Measurements from ENCODE around the gene BLOC1S5.
"Not testable (repeated sequence)": the region's sequence is repeated elsewhere in the genome, so short reads cannot be mapped to it uniquely, and the experiment has no call there.

BLOC1S5 gene

GRCh38 chr6:8061736-8062135, 2.5 kb downstream of the BLOC1S5 start:
- H3K4me3 ChIP-seq (replicated peaks; ENCODE audit: low read depth, low read length) = no peak overlapping the region
- no peak for DNase-seq (ENCODE audit: extremely low read depth, low read depth)
- no peak for TF ChIP-seq CTCF (IDR thresholded peaks at IDR 0.05; ENCODE audit: low read depth, low read length, missing control alignments)

- TF ChIP-seq CTCF (IDR thresholded peaks at IDR 0.05; ENCODE audit: low read depth, low read length, missing control alignments) = no peak
- H3K4me3 ChIP-seq (replicated peaks; ENCODE audit: low read depth, low read length) = no peak overlapping the region
- no peak for DNase-seq (ENCODE audit: extremely low read depth, low read depth)
These were observed 3.8 kb downstream of the BLOC1S5 start for GRCh38 chr6:8060346-8060745.

GRCh38 chr6:8059129-8059528, 5.1 kb downstream of the BLOC1S5 start:
- no peak overlapping the region for H3K4me3 ChIP-seq (replicated peaks; ENCODE audit: low read depth, low read length)
- TF ChIP-seq CTCF (IDR thresholded peaks at IDR 0.05; ENCODE audit: low read depth, low read length, missing control alignments) = no peak
- no peak for DNase-seq (ENCODE audit: extremely low read depth, low read depth)

GRCh38 chr6:8057793-8058192, 6.4 kb downstream of the BLOC1S5 start:
- no peak for TF ChIP-seq CTCF (IDR thresholded peaks at IDR 0.05; ENCODE audit: low read depth, low read length, missing control alignments)
- DNase-seq (ENCODE audit: extremely low read depth, low read depth) = no peak
- H3K4me3 ChIP-seq (replicated peaks; ENCODE audit: low read depth, low read length) = no peak overlapping the region

GRCh38 chr6:8057263-8057662, 6.9 kb downstream of the BLOC1S5 start:
- no peak for DNase-seq (ENCODE audit: extremely low read depth, low read depth)
- TF ChIP-seq CTCF (IDR thresholded peaks at IDR 0.05; ENCODE audit: low read depth, low read length, missing control alignments) = no peak
- H3K4me3 ChIP-seq (replicated peaks; ENCODE audit: low read depth, low read length) = no peak overlapping the region

- no peak overlapping the region for H3K4me3 ChIP-seq (replicated peaks; ENCODE audit: low read depth, low read length)
- TF ChIP-seq CTCF (IDR thresholded peaks at IDR 0.05; ENCODE audit: low read depth, low read length, missing control alignments) = no peak
- no peak for DNase-seq (ENCODE audit: extremely low read depth, low read depth)
These were observed 9.9 kb downstream of the BLOC1S5 start for GRCh38 chr6:8054276-8054675.

GRCh38 chr6:8047541-8048292, 16.5 kb downstream of the BLOC1S5 start:
- no peak overlapping the region for H3K4me3 ChIP-seq (replicated peaks; ENCODE audit: low read depth, low read length)
- DNase-seq (ENCODE audit: extremely low read depth, low read depth) = no peak
- no peak for TF ChIP-seq CTCF (IDR thresholded peaks at IDR 0.05; ENCODE audit: low read depth, low read length, missing control alignments)

- not testable (repeated sequence) for DNase-seq (ENCODE audit: extremely low read depth, low read depth); H3K4me3 ChIP-seq (replicated peaks; ENCODE audit: low read depth, low read length)
These were observed 18.4 kb downstream of the BLOC1S5 start for GRCh38 chr6:8045769-8046168.

Measured in HFF-Myc (cell line).